HCT116 (cell line): ENCODE data around the gene HMCES. TPM values are rescaled to one million over a fixed set of nuclear protein-coding genes. Genes with fewer than 3 reads are reported as not detected.

Experiments used
- ATAC-seq: fragments of 200-7000 bp; cut with Tn5 transposase; 2 replicates; pipeline ENCODE4 v1.9.1; 2020; ENCODE audit warnings: mild to moderate bottlenecking, moderate library complexity
- BruUV-seq: library from RNA; stranded (reverse); fragments of 400-500 nt; replicated peaks from 2 replicates; lab custom pipeline; 2021; lab: Mats Ljungman, UMichigan
- CTCF ChIA-PET: fragments of 300-600 bp; sonication (Branson Sonifier 250); formaldehyde crosslinking; loops from one replicate; lab custom pipeline; 2021; ENCODE audit warnings: antibody characterized with exemption; lab: Charles Lee
- POLR2A ChIA-PET: fragments of 300-600, 350-600 bp; sonication (Branson Sonifier 250); formaldehyde crosslinking; loops from one replicate; lab custom pipeline; 2021; ENCODE audit warnings: antibody characterized with exemption; lab: Charles Lee
- RAD21 ChIA-PET, 2 experiments: fragments of 300-600 bp; sonication (Branson Sonifier 250); formaldehyde crosslinking; loops; one replicate each; lab custom pipeline; 2023; ENCODE audit warnings: low total read pairs in 2 of 2; ENCODE audit not compliant: uncharacterized antibody in 2 of 2, unreplicated experiment in 2 of 2, low non-redundant PET in 1 of 2; lab: Charles Lee
- DNase-seq: peaks from one replicate; pipeline ENCODE4 v3.0.0-alpha.2; 2010; ENCODE audit warnings: low read depth, low spot score
- H2AFZ ChIP-seq: fragments of 200-600 bp; shearing (Covaris generic), sonication (generic); 2 replicates; pipeline ENCODE4 v1.6.1; 2017; ENCODE audit warnings: low read depth, mixed run types, mixed read lengths, antibody characterized with exemption, low read length; ENCODE audit not compliant: poor library complexity, severe bottlenecking
- H3K27ac ChIP-seq: 2 replicates; pipeline ENCODE4 v1.5.1; 2012; ENCODE audit warnings: low read depth, low read length
- H3K27me3 ChIP-seq: fragments of 200-600 bp; sonication (generic); 2 replicates; pipeline ENCODE4 v1.6.1; 2016; ENCODE audit warnings: mixed run types, low read length, mixed read lengths; ENCODE audit not compliant: insufficient read depth
- H3K36me3 ChIP-seq, 2 experiments: fragments of 200-500 bp in 1 of 2; fragments of 200-600 bp in 1 of 2; sonication (Bioruptor generic) in 1 of 2; sonication (generic) in 1 of 2; 2 replicates each; pipeline versions ENCODE4 v1.5.1 to v1.6.1; 2014 to 2016; ENCODE audit warnings: low read length in 2 of 2, inconsistent platforms in 1 of 2, mixed read lengths in 1 of 2, mixed run types in 1 of 2; ENCODE audit not compliant: insufficient read depth in 2 of 2, control insufficient read depth in 1 of 2
- H3K4me1 ChIP-seq, 2 experiments: fragments of 200-600 bp in 1 of 2; sonication (generic) in 1 of 2; 2 replicates each; pipeline versions ENCODE4 v1.5.1 to v1.6.1; 2012 to 2017; ENCODE audit warnings: low read length in 2 of 2, inconsistent platforms in 1 of 2, mild to moderate bottlenecking in 1 of 2, mixed read lengths in 1 of 2, mixed run types in 1 of 2, moderate library complexity in 1 of 2; ENCODE audit not compliant: insufficient read depth in 2 of 2, control insufficient read depth in 1 of 2
- H3K4me2 ChIP-seq: fragments of 200-600 bp; sonication (generic); 2 replicates; pipeline ENCODE4 v1.6.1; 2017; ENCODE audit warnings: mixed run types, low read length, mixed read lengths
- H3K4me3 ChIP-seq, 2 experiments: fragments of 200-600 bp in 1 of 2; sonication (generic) in 1 of 2; replicated peaks in 1 of 2; 2 replicates each; pipeline ENCODE4 v1.5.1; 2011 to 2016; ENCODE audit warnings: low read length in 2 of 2, control low read depth in 1 of 2, low read depth in 1 of 2, mild to moderate bottlenecking in 1 of 2, mixed read lengths in 1 of 2, mixed run types in 1 of 2
- H3K79me2 ChIP-seq: fragments of 200-600 bp; sonication (generic); 2 replicates; pipeline ENCODE4 v1.6.1; 2017; ENCODE audit warnings: mild to moderate bottlenecking, mixed run types, low read length, moderate library complexity, mixed read lengths; ENCODE audit not compliant: insufficient read depth
- H3K9ac ChIP-seq: fragments of 200-600 bp; sonication (generic); 2 replicates; pipeline ENCODE4 v1.6.1; 2016; ENCODE audit warnings: low read length, mixed read lengths
- H3K9me2 ChIP-seq: fragments of 200-600 bp; sonication (generic), shearing (Covaris generic); 2 replicates; pipeline ENCODE4 v1.6.1; 2017; ENCODE audit warnings: mixed run types, mild to moderate bottlenecking, moderate library complexity; ENCODE audit not compliant: insufficient read depth
- H3K9me3 ChIP-seq, 2 experiments: fragments of 200-500 bp in 1 of 2; fragments of 200-600 bp in 1 of 2; sonication (Bioruptor generic) in 1 of 2; sonication (generic) in 1 of 2; 2 replicates each; pipeline ENCODE4 v1.6.1; 2014 to 2017; ENCODE audit warnings: low read length in 2 of 2, mixed read lengths in 2 of 2, inconsistent platforms in 1 of 2, low read depth in 1 of 2, mild to moderate bottlenecking in 1 of 2, mixed run types in 1 of 2, moderate library complexity in 1 of 2; ENCODE audit not compliant: control insufficient read depth in 1 of 2, insufficient read depth in 1 of 2
- H4K20me1 ChIP-seq: fragments of 200-600 bp; sonication (generic), shearing (Covaris generic); 2 replicates; pipeline ENCODE4 v1.6.1; 2017; ENCODE audit warnings: mixed run types, mild to moderate bottlenecking, moderate library complexity; ENCODE audit not compliant: insufficient read depth
- CEBPB ChIP-seq: IDR thresholded peaks from 2 replicates; pipeline ENCODE4 v1.6.1; 2012; ENCODE audit warnings: low read depth
- CTCF ChIP-seq, 3 experiments: fragments of 200-600 bp in 1 of 3; sonication (generic) in 1 of 3; IDR thresholded peaks in 2 of 3; conservative IDR thresholded peaks in 1 of 3; 2 replicates each; pipeline ENCODE4 v1.5.1; 2012 to 2017; ENCODE audit warnings: low read depth in 2 of 3, low read length in 2 of 3, antibody characterized with exemption in 1 of 3, borderline replicate concordance in 1 of 3, control low read depth in 1 of 3, mild to moderate bottlenecking in 1 of 3, mixed read lengths in 1 of 3, mixed run types in 1 of 3, moderate library complexity in 1 of 3; ENCODE audit not compliant: insufficient read depth in 1 of 3
- EZH2phosphoT487 ChIP-seq: fragments of 200-600 bp; IDR thresholded peaks from 2 replicates; pipeline ENCODE4 v1.6.1; 2018; ENCODE audit warnings: antibody characterized with exemption, borderline replicate concordance
- POLR2AphosphoS5 ChIP-seq: IDR thresholded peaks from 2 replicates; pipeline ENCODE4 v1.6.1; 2011; ENCODE audit warnings: mild to moderate bottlenecking, low read depth, low read length, moderate library complexity
- intact Hi-C: fragments of 100-400 bp; cut with micrococcal nuclease; formaldehyde crosslinking; loops from 2 replicates; pipeline ENCODE4 v1.10.0; 2022
- total RNA-seq: library from RNA; stranded (reverse); gene quantifications from one replicate; pipeline ENCODE4 v1.2.1, GENCODE V29; 2021; ENCODE audit not compliant: unreplicated experiment

HMCES gene
- total RNA-seq, 1 experiment from 2014 or later, result 78.9 TPM

GRCh38 chr3:129278439-129278965 is at the start of gene HMCES (continued):
- TF ChIP-seq CTCF (IDR thresholded peaks at IDR 0.05 in 2 of 3, conservative IDR thresholded peaks at IDR 0.05 in 1 of 3; ENCODE audit: borderline replicate concordance in 1 of 3, insufficient read depth in 1 of 3, low read depth in 2 of 3, low read length in 2 of 3) (no peak), EZH2phosphoT487 (no peak), POLR2AphosphoS5 (peak; percentile 76)

- H2AFZ ChIP-seq, result peak overlapping the region; percentile 90
- no peaks in the 10 kb centered on the region for H3K79me2 ChIP-seq
- H3K4me2 ChIP-seq, result peak overlapping the region; percentile 64
- DNase-seq (no peak), ATAC-seq (peak; percentile 25)
- peaks cover 36 to 74% of the 10 kb centered on the region in 2 experiments for H3K4me1 ChIP-seq
- no peaks in the 10 kb centered on the region for H3K36me3 ChIP-seq
- ChIA-PET POLR2A (no interaction called here), CTCF (interaction anchor here (1.1 kb wide), 1 partner anchor 16 kb away, joined by 4 read pairs; no protein-coding TSS in a partner anchor), RAD21 (interaction anchor here in 1 of 2 experiments (1.4 kb wide), 1 partner anchor 16 kb away, joined by 4 read pairs; no protein-coding TSS in a partner anchor)
- peak overlapping the region; percentile 26 for H3K9ac ChIP-seq
- intact Hi-C loops, result loop anchor here (5.0 kb wide), 1 partner anchor 47 kb away; the partner anchor contains the start of gene CNBP
- peak overlapping the region in 1 of 2 experiments; percentile 17; a peak in 1 of 4 replicates for H3K4me3 ChIP-seq
- H3K9me2 ChIP-seq, result no peaks in the 10 kb centered on the region
- no peaks in the 10 kb centered on the region for H4K20me1 ChIP-seq
- no peaks in the 10 kb centered on the region for H3K9me3 ChIP-seq
- no TSS peak for BruUV-seq
- no peak for TF ChIP-seq CEBPB
- TF ChIP-seq CTCF (IDR thresholded peaks at IDR 0.05 in 2 of 3, conservative IDR thresholded peaks at IDR 0.05 in 1 of 3; ENCODE audit: borderline replicate concordance in 1 of 3, insufficient read depth in 1 of 3, low read depth in 2 of 3, low read length in 2 of 3), result peak in 1 of 3 experiments; percentile 20; a peak in 1 of 6 replicates
- TF ChIP-seq, all 23 proteins: peak for 1
- Histone ChIP-seq H3K27me3 (no peaks in the 10 kb centered on the region), H3K27ac (peak overlapping the region; percentile 50)
These were observed 49.6 kb upstream of the HMCES start for GRCh38 chr3:129228891-129229585.
